HG03135 (cell line): ENCODE measurements around the gene EMILIN2.
"Not testable (repeated sequence)": the region's sequence is repeated elsewhere in the genome, so short reads cannot be mapped to it uniquely, and the experiment has no call there.

ENCODE experiments used
- ATAC-seq: cut with Tn5 transposase; IDR thresholded peaks from one replicate; pipeline ENCODE4 v1.9.1; 2021; ENCODE audit warnings: mild to moderate bottlenecking, moderate library complexity; ENCODE audit not compliant: unreplicated experiment

EMILIN2 gene

DNA sequence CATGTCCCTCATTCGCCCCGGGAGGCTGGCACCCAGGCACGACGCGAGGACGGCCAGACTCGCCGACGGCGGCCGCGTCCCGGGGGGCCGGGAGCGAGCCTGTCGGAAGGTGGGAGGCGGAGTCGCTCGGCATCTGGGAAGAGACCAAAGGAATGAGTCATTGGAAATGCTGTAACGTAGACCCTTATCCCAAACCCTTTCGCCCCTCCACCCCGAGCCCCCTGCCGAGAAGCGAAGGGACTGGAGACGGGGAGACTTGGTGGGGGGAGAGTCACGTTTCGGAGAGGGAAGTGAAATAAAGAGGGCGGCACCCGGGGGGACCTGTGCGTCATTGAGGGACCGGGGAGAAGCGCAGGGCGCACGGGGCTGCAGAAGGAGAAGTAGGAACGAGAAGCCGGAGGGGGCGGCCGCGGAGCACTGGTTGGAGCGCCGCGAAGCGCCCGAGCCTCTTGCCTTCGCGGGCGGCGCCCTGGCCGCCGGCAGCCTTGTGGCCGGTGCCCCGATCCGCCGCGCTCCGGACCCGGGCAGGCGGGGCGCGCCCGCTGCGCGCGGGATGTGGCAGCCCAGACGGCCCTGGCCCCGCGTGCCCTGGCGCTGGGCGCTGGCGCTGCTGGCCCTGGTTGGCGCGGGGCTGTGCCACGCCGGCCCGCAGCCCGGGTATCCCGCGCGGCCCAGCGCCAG lies at the start of gene EMILIN2:
EMILIN2 (plus strand) TSS at position 371 of the 681 bp plus-strand sequence; CDS start at position 554, 183 bp downstream.
- peak; percentile 43 for ATAC-seq

GRCh38 chr18:2797951-2798350 lies 48.9 kb upstream of the EMILIN2 start:
- peak; percentile 66 for ATAC-seq

DNA sequence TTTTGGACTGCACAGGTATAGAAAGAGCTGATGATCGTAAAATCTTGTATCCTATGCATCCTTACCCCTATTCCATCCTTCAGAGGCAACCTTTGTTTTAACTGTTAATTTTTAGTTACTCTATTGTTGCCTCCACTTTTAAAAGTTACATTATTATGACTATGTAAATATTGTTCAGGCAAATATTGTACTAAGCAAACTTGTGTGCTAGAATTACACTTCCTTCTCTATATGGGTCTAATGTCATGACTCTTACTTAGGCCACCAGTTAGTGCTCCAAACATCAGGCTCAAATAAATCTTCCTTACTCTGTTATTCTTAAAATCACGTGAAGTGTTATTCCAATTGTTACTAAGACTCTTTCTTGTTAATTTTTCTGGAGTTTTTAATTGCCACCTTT lies 47.4 kb upstream of the EMILIN2 start:
- no peak for ATAC-seq

GRCh38 chr18:2805970-2806943 lies 40.5 kb upstream of the EMILIN2 start:
- ATAC-seq, result no peak

- ATAC-seq, result not testable (repeated sequence)
These were observed 38.2 kb upstream of the EMILIN2 start for GRCh38 chr18:2808640-2809039.

DNA sequence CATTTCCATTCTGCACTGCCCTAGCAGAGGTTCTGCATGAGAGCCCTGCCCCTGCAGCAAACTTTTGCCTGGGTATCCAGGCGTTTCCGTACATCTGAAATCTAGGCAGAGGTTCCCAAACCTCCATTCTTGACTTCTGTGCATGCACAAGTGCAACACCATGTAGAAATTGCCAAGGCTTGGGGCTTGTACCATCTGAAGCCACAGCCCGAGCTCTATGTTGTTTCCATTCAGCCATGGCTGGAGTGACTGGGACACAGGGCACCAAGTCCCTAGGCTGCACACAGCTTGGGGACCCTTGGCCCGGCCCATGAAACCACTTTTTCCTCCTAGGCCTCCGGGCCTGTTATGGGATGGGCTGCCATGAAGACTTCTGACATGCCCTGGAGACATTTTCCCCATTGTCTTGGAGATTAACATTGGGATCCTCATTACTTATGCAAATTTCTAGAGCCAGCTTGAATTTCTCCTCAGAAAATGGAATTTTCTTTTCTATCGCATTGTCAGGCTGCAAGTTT lies 37.1 kb upstream of the EMILIN2 start:
- not testable (repeated sequence) for ATAC-seq

- ATAC-seq, result no peak
These were observed 35.4 kb upstream of the EMILIN2 start for GRCh38 chr18:2811416-2811815.

DNA sequence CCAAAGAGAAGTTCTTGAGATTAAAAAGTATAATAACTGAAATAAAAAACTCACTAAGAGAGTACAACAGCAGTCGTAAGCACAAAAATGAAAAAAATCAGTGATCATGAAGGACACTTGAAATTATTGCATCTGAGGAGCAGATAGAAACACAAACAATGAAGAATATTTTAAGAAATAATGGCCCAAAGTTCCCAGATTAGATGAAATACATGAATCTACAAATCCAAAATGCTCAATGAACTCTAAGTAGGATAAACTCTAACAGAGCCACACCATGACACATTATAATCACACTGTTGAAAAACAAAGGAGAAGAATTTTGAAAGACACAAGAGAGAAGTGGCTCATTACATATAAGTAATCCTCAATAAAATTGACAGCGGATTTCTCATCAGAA lies 31.9 kb upstream of the EMILIN2 start:
- no peak for ATAC-seq

GRCh38 chr18:2818281-2818680 lies 28.5 kb upstream of the EMILIN2 start:
- no peak for ATAC-seq

GRCh38 chr18:2821695-2822094 lies 25.1 kb upstream of the EMILIN2 start:
- ATAC-seq, result no peak

GRCh38 chr18:2822213-2822921 lies 24.4 kb upstream of the EMILIN2 start:
- ATAC-seq, result no peak

- ATAC-seq, result no peak
These were observed 23.6 kb upstream of the EMILIN2 start for GRCh38 chr18:2823202-2823601.

DNA sequence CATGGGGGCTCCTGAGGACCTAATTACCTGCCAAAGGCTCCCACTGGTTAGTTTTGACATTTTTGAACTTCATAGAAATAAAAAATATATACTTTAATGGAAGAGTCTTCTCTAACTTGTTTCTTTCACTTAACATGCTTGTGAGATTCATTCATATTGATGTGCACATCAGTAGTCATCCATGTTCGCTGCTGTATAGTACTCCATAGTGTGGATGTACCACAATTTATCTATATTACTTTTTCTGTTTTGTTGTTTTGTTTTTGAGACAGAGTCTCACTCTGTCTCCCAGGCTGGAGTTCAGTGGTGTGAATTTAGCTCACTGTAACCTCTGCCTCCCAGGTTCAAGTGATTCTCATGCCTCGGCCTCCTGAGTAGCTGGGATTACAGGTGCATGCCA lies 22.8 kb upstream of the EMILIN2 start:
- ATAC-seq, result no peak

DNA sequence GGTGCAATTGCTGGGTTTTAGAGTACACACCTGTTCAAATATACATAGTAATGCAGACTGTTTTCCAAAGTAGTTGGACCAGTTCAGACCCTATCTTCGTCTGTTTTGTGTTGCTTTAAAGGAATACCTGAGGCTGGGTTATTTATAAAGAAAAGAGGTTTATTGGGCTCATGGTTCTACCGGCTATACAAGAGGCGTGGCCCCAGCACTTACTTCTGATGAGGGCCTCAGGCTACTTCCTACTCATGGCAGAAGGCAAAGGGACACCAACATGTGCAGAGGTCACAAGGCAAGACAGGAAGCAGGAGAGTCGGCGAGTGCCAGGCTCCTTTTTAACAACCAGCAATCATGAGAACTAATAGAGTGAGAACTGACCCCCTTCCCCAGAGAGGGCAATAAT lies 21.9 kb upstream of the EMILIN2 start:
- no peak for ATAC-seq

GRCh38 chr18:2825613-2826175 lies 21.1 kb upstream of the EMILIN2 start:
- ATAC-seq, result no peak

- ATAC-seq, result no peak
These were observed 20.2 kb upstream of the EMILIN2 start for GRCh38 chr18:2826581-2826980.

DNA sequence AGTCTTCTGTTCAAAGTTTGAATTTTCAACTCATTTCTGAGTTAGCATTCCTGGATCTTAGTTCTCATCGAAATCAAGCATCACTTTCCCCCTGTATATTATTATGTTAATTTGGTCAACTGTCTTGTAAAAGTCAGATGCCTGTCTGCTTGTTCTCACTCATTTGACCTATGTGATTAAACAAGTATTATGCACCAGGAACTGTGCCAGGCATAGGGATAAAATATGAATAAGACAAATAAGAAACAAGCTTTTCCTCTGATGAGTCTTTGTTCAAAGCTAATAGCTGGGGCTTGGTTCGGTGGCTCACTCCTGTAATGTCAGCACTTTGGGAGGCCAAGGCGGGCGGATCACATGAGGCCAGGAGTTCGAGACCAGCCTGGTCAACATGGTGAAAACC lies 19.7 kb upstream of the EMILIN2 start:
- ATAC-seq, result no peak

- not testable (repeated sequence) for ATAC-seq
These were observed 10.7 kb upstream of the EMILIN2 start for GRCh38 chr18:2836118-2836517.

- not testable (repeated sequence) for ATAC-seq
These were observed 9.5 kb upstream of the EMILIN2 start for GRCh38 chr18:2837290-2837689.

- ATAC-seq, result no peak
These were observed 7.6 kb upstream of the EMILIN2 start for GRCh38 chr18:2839202-2839601.

- ATAC-seq, result no peak
These were observed 6.3 kb upstream of the EMILIN2 start for GRCh38 chr18:2840521-2840920.
